Limb (tissue), 2 donors: ENCODE data around the gene HIVEP3.

Experiments used
- DNase-seq, 2 donors: peaks; one replicate each; pipeline ENCODE4 v3.0.0-alpha.2; 2016; ENCODE audit errors: extremely low spot score in 2 of 2

HIVEP3 gene

DNA sequence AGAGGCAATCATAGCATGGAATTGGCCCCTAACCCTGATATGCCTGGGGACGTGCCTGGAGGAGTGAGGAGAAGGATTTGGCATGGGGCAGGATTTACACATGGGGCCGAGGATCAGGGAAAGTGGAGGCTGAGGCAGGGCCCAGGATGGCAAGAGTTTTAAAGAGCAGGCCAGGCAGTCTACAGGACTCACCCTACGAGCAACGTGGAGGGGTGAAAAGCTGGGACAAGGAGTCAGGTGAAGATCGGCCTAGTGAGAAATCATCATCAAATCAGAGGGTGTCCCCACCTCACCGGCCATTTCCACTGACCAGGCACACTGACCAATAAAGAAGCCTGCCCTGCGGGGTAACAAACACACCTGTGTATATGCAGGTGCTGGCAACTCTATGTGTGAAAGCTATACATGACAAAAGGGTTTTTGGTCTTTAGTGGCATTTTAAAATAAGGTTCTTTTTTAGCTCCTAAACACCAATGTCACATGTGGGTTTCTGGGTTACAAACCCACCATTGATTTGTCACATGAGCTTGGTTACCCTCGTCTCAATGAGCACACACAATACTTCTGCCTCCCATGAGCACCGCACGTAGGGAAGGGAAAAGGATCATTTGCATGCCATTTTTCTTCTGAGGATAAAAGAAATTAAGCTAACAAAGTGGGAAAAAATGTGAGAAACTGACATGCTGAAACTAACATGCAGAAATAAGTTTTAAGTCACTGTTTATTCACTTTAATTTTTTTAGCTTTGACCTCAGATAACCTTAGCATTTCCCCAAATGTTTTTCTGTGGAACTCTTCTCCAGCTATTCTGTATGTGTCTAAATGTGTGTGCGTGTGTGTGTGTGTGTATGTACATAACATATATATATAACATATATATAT lies 266.1 kb downstream of the HIVEP3 start:
- DNase-seq: no peak

- DNase-seq: no peak
Measured at GRCh38 chr1:41650028-41650880, 268.5 kb downstream of the HIVEP3 start.

GRCh38 chr1:41649396-41650027 lies 269.2 kb downstream of the HIVEP3 start:
- DNase-seq: no peak

DNA sequence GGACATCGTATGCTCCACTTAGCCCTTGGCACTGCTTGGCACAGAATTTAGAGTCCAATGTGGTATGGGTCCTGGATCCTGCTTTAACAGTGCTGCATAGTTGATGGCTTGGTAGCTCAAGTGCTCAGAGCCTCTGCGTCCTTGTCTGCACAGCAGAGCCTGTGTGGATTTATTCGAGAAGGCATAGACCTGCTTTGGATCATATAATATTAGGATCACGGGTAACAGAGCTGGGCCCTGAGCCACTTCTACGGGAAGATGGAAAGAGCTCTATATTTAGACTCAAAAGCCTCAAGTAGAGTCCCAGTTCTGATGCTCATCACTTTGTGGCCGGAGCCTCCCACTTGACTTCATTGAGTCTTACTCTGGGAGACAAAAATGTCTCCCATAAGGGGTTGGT lies 269.9 kb downstream of the HIVEP3 start:
- DNase-seq: no peak

GRCh38 chr1:41648230-41648629 lies 270.5 kb downstream of the HIVEP3 start:
- DNase-seq: no peak

DNA sequence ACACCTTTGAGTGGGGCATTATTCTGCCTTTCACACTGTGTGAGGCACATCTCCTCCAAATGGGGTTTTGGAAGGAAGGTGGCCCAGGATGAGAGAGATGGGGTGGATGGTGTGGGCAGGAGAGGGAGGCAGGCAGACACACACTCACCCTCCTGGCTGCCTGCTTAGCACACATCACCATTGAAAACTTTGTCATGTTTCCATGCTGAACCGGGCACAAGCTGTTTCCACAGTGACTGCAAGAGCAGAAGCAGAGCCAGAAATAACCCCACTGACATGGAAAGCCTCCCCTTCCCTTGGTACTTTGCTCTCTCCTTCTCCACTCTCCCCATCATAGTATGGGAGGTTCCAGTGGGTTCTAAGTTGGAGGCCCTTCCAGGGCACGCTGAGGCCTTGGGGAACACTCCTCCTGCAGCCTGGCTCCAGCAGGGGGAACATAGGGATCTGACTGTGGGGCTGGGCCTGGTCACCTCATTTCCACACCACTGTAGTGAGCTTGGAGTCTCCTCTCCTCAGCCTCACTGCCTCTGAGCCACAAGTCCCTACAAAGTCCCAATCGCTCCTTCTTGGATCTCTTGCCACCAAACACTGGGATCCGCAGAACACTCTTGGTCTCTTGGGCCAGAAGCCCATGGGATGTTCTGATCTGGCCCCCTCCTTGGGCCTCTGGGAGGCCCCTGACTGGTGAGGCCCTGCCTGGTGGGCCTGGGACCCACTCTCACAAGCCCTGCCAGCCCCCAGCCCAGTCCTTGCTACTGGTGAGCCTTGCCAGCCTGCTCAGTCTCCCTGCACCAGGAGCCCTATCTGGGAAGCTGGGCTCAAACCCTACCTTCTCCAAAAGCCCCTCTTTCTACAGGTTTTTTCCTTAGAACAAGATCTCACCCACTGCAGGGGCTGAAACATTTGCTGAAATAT lies 271.2 kb downstream of the HIVEP3 start:
- DNase-seq: no peak

DNA sequence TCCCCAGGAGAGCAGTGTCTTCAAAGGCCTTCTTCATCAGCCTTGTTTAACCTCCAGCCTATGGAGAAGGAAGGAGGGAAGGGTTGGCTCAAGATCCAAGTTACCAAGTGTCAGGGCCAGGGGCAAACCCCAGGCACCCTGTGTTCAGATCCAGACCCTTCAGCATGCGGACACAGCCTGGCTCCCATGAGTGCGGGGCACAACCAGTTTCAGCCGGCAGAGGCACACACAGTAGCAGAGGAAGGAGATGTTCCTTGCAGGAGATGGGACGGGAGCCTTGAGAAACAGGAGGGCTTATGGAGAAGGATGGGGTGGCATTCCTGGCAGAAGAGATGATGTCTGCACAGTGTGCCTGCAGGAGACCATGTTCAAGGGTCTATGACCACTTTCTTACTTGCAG lies 272.5 kb downstream of the HIVEP3 start:
- DNase-seq: no peak

DNA sequence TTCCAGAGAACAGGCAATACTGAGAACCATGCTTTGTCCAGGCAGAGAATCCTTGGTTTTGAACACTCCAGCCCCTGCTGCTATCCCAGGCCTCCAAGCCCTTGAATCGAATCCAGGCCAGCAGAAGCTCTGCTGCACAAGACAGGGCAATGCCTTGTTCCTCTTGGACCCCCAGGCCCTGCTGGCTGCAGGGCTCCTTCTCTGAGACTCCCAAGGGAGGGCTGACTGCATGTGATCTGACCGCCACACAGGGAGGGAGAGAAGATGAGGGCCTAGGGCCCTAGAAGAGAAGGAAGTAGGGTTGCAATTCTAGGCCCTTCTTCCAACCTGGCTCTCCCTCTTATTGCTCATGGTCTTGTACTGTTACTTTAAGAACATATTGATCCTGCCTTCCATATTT lies 273.7 kb downstream of the HIVEP3 start:
- no peak for DNase-seq

GRCh38 chr1:41642922-41643821 lies 275.6 kb downstream of the HIVEP3 start:
- no peak for DNase-seq

GRCh38 chr1:41641941-41642527 lies 276.7 kb downstream of the HIVEP3 start:
- no peak for DNase-seq

GRCh38 chr1:41641475-41641814 lies 277.3 kb downstream of the HIVEP3 start:
- DNase-seq: no peak

GRCh38 chr1:41640756-41641474 lies 277.8 kb downstream of the HIVEP3 start:
- no peak for DNase-seq

GRCh38 chr1:41640141-41640751 lies 278.5 kb downstream of the HIVEP3 start:
- no peak for DNase-seq

DNA sequence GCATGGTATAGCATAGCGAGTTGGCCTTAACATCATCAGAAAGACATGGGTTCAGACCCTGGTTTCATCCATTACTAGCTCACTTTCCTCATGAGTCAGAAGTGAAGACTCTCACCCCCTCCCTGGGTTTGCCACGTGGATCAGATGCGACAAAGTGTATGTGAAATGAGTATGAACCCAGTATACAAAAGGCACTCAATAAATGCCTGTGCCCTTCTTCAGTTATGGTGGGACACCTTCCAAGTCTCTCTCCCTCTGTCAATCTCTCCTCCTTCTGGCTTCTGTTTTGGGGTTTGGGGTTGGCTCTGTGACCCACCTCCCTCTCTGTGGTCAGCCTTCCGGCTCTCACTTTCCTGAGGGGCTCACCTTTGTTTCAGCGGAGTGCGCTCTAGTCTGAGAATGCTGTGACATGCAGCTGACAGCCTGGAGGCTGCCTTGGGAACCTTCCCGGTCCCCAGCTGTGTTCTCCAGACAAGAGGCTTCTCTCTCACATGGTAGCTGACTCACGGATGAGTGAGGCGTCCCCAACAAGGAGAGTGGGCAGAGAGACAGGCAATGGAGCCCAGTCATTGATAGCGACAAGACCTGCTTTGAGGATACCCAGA lies 279.3 kb downstream of the HIVEP3 start:
- no peak for DNase-seq

DNA sequence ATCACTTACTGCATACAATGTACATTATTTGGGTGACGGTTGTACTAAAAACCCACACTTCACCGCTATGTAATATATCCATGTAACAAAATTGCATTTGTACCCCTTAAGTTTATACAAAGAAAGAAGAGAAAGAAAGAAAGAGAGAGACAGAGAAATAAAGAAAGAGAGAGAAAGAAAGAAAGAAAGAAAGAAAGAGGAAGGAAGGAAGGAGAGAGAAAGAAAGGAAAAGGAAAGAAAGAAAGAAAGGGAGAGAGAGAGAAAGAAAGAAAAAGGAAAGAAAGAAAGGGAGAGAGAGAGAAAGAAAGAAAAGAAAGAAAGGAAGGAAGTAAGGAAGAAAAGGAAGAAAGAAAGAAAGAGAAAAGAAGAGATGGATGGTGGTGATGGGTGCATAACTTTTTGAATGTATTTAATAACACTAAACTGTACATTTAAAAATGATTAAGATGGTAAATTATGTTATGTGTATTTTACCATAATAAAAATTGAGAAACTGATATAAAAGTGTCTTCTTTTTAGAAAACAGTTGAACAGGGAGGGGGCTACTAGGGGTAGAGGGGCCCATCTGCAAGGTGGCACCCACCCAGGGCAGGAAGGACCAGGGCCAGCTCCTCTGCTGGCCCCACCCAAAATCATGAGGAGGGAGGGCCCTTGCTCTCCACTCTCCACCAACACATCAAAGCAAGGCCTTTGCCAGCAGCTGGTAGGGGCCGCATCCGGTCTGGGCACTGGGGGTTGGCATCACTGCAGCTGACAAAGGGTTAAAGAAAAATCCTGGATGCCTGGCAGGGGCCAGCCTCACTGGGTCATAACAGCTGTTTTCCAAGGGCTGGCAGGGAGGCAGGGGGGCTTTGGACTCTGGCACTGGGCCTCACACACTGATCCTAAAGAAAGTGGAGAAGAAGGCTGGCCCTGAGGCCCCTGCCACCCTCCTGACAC lies 280.4 kb downstream of the HIVEP3 start:
- DNase-seq: no peak

- DNase-seq: no peak
Measured at GRCh38 chr1:41637367-41637766, 281.4 kb downstream of the HIVEP3 start.

DNA sequence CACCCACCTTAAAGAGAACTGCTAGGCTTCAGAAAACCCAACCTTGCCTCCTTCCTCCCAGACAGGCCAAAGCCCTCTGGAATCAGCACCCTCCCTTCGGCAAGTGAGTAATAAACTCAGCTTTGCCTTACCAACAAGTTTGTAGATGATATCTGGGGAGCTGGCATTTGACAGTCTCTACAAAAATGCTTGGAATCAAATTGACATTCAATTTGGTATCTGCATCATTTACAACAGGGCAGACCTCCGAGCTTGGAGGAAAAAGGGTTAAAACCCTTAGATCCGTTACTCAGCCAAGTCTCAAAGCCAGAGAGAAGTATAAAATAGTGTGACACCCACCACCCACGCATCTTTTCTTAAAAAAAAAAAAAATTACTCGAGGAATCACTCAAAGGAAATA lies 285.0 kb downstream of the HIVEP3 start:
- no peak for DNase-seq
